Measurements from ENCODE around the gene DYNC1H1. TPM values are rescaled to one million over a fixed set of nuclear protein-coding genes. Genes with fewer than 3 reads are reported as not detected.

Gene DYNC1H1
- total and polyA plus RNA-seq, 2 donors (not counting 1 experiment from before 2014, with no cell fraction given): 73.2 to 257 TPM

- DNase-seq: no peak
- Histone ChIP-seq H3K4me3 (ENCODE audit: control extremely low read depth in 1 of 5, extremely low read depth in 1 of 5, insufficient read depth in 1 of 5, low read depth in 2 of 5, low read length in 4 of 5) (no peak overlapping the region), H3K4me2 (replicated peaks; ENCODE audit: low read depth, low read length, poor library complexity, severe bottlenecking) (no peak overlapping the region), H3K79me2 (ENCODE audit: control insufficient read depth, insufficient read depth, low read length) (no peaks in the 10 kb centered on the region), H3K27me3 (replicated peaks in 1 of 4; ENCODE audit: control extremely low read depth in 1 of 4, control insufficient read depth in 3 of 4, insufficient read depth in 4 of 4, low read length in 3 of 4) (no peaks in the 10 kb centered on the region), H3K36me3 (replicated peaks in 1 of 2; ENCODE audit: control extremely low read depth in 1 of 2, control insufficient read depth in 1 of 2, extremely low read depth in 1 of 2, insufficient read depth in 2 of 2, low read length in 1 of 2) (no peaks in the 10 kb centered on the region), H3K9ac (ENCODE audit: low read length) (no peak overlapping the region), H3K27ac (ENCODE audit: low read length in 2 of 2) (no peak overlapping the region), H2AFZ (ENCODE audit: insufficient read depth, low read depth, low read length, poor library complexity, severe bottlenecking) (no peak overlapping the region), H4K20me1 (ENCODE audit: control insufficient read depth, insufficient read depth, low read length, poor library complexity, severe bottlenecking) (no peaks in the 10 kb centered on the region), H3K9me3 (ENCODE audit: control extremely low read depth in 1 of 3, control insufficient read depth in 2 of 3, insufficient read depth in 1 of 3, low read length in 2 of 3) (no peaks in the 10 kb centered on the region), H3K4me1 (ENCODE audit: control insufficient read depth in 2 of 2, insufficient read depth in 2 of 2, low read length in 2 of 2) (peaks cover 0 to 3% of the 10 kb centered on the region in 2 donors)
- no peaks in the 10 kb centered on the region for H3K9me3 Mint-ChIP-seq (ENCODE audit: insufficient read depth)
- H3K27me3 Mint-ChIP-seq: no peaks in the 10 kb centered on the region
- ATAC-seq (ENCODE audit: low read depth): no peak
- intact Hi-C loops (cut with micrococcal nuclease): loop anchor here (5.0 kb wide), 1 partner anchor 48 kb away; no protein-coding TSS in a partner anchor
- H3K4me1 Mint-ChIP-seq: peaks cover 6% of the 10 kb centered on the region
- no peak overlapping the region for H3K27ac Mint-ChIP-seq
- 79% methylated on average over 6 of the region's 6 CpGs for WGBS (ENCODE audit: insufficient coverage)
- no peak for TF ChIP-seq EZH2 (IDR thresholded peaks at IDR 0.05; ENCODE audit: borderline replicate concordance, insufficient read depth, low read depth, low read length, poor library complexity, severe bottlenecking)
- TF ChIP-seq, protein P1, sequence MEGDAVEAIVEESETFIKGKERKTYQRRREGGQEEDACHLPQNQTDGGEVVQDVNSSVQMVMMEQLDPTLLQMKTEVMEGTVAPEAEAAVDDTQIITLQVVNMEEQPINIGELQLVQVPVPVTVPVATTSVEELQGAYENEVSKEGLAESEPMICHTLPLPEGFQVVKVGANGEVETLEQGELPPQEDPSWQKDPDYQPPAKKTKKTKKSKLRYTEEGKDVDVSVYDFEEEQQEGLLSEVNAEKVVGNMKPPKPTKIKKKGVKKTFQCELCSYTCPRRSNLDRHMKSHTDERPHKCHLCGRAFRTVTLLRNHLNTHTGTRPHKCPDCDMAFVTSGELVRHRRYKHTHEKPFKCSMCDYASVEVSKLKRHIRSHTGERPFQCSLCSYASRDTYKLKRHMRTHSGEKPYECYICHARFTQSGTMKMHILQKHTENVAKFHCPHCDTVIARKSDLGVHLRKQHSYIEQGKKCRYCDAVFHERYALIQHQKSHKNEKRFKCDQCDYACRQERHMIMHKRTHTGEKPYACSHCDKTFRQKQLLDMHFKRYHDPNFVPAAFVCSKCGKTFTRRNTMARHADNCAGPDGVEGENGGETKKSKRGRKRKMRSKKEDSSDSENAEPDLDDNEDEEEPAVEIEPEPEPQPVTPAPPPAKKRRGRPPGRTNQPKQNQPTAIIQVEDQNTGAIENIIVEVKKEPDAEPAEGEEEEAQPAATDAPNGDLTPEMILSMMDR (IDR thresholded peaks at IDR 0.05): no peak
- no peak overlapping the region for H3K4me3 Mint-ChIP-seq
- ChIA-PET CTCF (interaction anchor here (0.6 to 4.4 kb wide), 18 partner anchors 9 to 389 kb away, joined by 3 to 37 read pairs (median 6); partner anchors contain the start of gene WDR20), POLR2A (no interaction called here)
Measured at GRCh38 chr14:102095231-102095870, 131.0 kb downstream of the DYNC1H1 start.

GRCh38 chr14:102095871-102096568, 131.6 kb downstream of the DYNC1H1 start:
- H3K27ac ChIP-seq (ENCODE audit: low read length in 2 of 2): no peak overlapping the region
- intact Hi-C loops (cut with micrococcal nuclease): loop anchor here (1.0 to 5.0 kb wide), 4 partner anchors 33 to 389 kb away; no protein-coding TSS in a partner anchor
- no peak for ATAC-seq (ENCODE audit: low read depth)
- no peak for DNase-seq
- H3K4me3 ChIP-seq (ENCODE audit: control extremely low read depth in 1 of 5, extremely low read depth in 1 of 5, insufficient read depth in 1 of 5, low read depth in 2 of 5, low read length in 4 of 5): no peak overlapping the region
- no peaks in the 10 kb centered on the region for H3K36me3 ChIP-seq (replicated peaks in 1 of 2; ENCODE audit: control extremely low read depth in 1 of 2, control insufficient read depth in 1 of 2, extremely low read depth in 1 of 2, insufficient read depth in 2 of 2, low read length in 1 of 2)
- no peaks in the 10 kb centered on the region for H3K9me3 Mint-ChIP-seq (ENCODE audit: insufficient read depth)
- no peaks in the 10 kb centered on the region for H3K27me3 Mint-ChIP-seq
- H3K9ac ChIP-seq (ENCODE audit: low read length): no peak overlapping the region
- no peaks in the 10 kb centered on the region for H3K27me3 ChIP-seq (replicated peaks in 1 of 4; ENCODE audit: control extremely low read depth in 1 of 4, control insufficient read depth in 3 of 4, insufficient read depth in 4 of 4, low read length in 3 of 4)
- no peak overlapping the region for H2AFZ ChIP-seq (ENCODE audit: insufficient read depth, low read depth, low read length, poor library complexity, severe bottlenecking)
- no peak overlapping the region for H3K4me2 ChIP-seq (replicated peaks; ENCODE audit: low read depth, low read length, poor library complexity, severe bottlenecking)
- WGBS (ENCODE audit: insufficient coverage): 91% methylated on average over 7 of the region's 8 CpGs
- H4K20me1 ChIP-seq (ENCODE audit: control insufficient read depth, insufficient read depth, low read length, poor library complexity, severe bottlenecking): no peaks in the 10 kb centered on the region
- no peaks in the 10 kb centered on the region for H3K9me3 ChIP-seq (ENCODE audit: control extremely low read depth in 1 of 3, control insufficient read depth in 2 of 3, insufficient read depth in 1 of 3, low read length in 2 of 3)
- H3K4me3 Mint-ChIP-seq: no peak overlapping the region
- H3K27ac Mint-ChIP-seq: no peak overlapping the region
- H3K4me1 Mint-ChIP-seq: peaks cover 4% of the 10 kb centered on the region
- CTCF ChIA-PET: interaction anchor here (0.6 to 4.4 kb wide), 45 partner anchors 8 to 403 kb away, joined by 3 to 37 read pairs (median 4); partner anchors contain the start of gene WDR20
- H3K79me2 ChIP-seq (ENCODE audit: control insufficient read depth, insufficient read depth, low read length): no peaks in the 10 kb centered on the region
- peaks cover 0 to 3% of the 10 kb centered on the region in 2 donors for H3K4me1 ChIP-seq (ENCODE audit: control insufficient read depth in 2 of 2, insufficient read depth in 2 of 2, low read length in 2 of 2)
- POLR2A ChIA-PET: interaction anchor here (1.2 kb wide), 1 partner anchor 8 kb away, joined by 4 read pairs; no protein-coding TSS in a partner anchor
- no peak for TF ChIP-seq EZH2 (IDR thresholded peaks at IDR 0.05; ENCODE audit: borderline replicate concordance, insufficient read depth, low read depth, low read length, poor library complexity, severe bottlenecking)
- TF ChIP-seq, protein P1 (IDR thresholded peaks at IDR 0.05): no peak
